ENCODE results near the gene CUX1.

GRCh38 chr7:102004229-102004628 is 186.8 kb downstream of the CUX1 start:
- TF ChIP-seq, protein P1, sequence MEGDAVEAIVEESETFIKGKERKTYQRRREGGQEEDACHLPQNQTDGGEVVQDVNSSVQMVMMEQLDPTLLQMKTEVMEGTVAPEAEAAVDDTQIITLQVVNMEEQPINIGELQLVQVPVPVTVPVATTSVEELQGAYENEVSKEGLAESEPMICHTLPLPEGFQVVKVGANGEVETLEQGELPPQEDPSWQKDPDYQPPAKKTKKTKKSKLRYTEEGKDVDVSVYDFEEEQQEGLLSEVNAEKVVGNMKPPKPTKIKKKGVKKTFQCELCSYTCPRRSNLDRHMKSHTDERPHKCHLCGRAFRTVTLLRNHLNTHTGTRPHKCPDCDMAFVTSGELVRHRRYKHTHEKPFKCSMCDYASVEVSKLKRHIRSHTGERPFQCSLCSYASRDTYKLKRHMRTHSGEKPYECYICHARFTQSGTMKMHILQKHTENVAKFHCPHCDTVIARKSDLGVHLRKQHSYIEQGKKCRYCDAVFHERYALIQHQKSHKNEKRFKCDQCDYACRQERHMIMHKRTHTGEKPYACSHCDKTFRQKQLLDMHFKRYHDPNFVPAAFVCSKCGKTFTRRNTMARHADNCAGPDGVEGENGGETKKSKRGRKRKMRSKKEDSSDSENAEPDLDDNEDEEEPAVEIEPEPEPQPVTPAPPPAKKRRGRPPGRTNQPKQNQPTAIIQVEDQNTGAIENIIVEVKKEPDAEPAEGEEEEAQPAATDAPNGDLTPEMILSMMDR (IDR thresholded peaks at IDR 0.05; ENCODE audit: insufficient read depth, low read length), result no peak
- TF ChIP-seq GABPA (IDR thresholded peaks at IDR 0.05; ENCODE audit: low read depth), result no peak

Data from HL-60 (cell line).